Caki2 (cell line): ENCODE data around the gene CLEC3B. TPM values are rescaled to one million over a fixed set of nuclear protein-coding genes. Genes with fewer than 3 reads are reported as not detected.
A peak's percentile ranks its signal among the peaks of the same experiment; 100 is the strongest.
"Not testable (repeated sequence)": the region's sequence is repeated elsewhere in the genome, so short reads cannot be mapped to it uniquely, and the experiment has no call there.

Experiments used
- DNase-seq: peaks from one replicate; pipeline ENCODE4 v3.0.0-alpha.2; 2015; ENCODE audit warnings: low read depth
- in situ Hi-C: cut with HindIII; loops from 2 replicates; pipeline ENCODE4 v1.10.0; 2016; ENCODE audit warnings: low sequenced_read_pairs, low pct_unique_long_range_greater_than_20kb, mixed read lengths
- total RNA-seq: library from RNA; depleted of rRNA; stranded (reverse); fragments of >200 nt; shearing (Covaris generic); gene quantifications from 2 replicates; pipeline ENCODE4 v1.2.3, GENCODE V29; 2014; ENCODE audit warnings: low replicate concordance

Gene CLEC3B
- total RNA-seq, 1 experiment from 2014 or later: not detected

- DNase-seq: no peak
- in situ Hi-C loops: no loop called here
Observed at GRCh38 chr3:45029216-45029615, 3.1 kb downstream of the CLEC3B start.

- DNase-seq: no peak
- in situ Hi-C loops: no loop called here
Observed at GRCh38 chr3:45029661-45030060, 3.6 kb downstream of the CLEC3B start.

- in situ Hi-C loops: no loop called here
- DNase-seq: no peak
Observed at GRCh38 chr3:45031531-45031930, 5.4 kb downstream of the CLEC3B start.

GRCh38 chr3:45032113-45032512, 6.0 kb downstream of the CLEC3B start:
- no peak for DNase-seq
- in situ Hi-C loops: no loop called here

- in situ Hi-C loops: no loop called here
- no peak for DNase-seq
Observed at GRCh38 chr3:45033791-45034190, 7.7 kb downstream of the CLEC3B start.

- DNase-seq: no peak
- in situ Hi-C loops: no loop called here
Observed at GRCh38 chr3:45034612-45035252, 8.6 kb downstream of the CLEC3B start.

GRCh38 chr3:45035441-45036301, 9.6 kb downstream of the CLEC3B start:
- no peak for DNase-seq
- in situ Hi-C loops: no loop called here

- DNase-seq: peak; percentile 84
- in situ Hi-C loops: no loop called here
Observed at GRCh38 chr3:45037720-45038455, 11.8 kb downstream of the CLEC3B start.

- DNase-seq: no peak
- in situ Hi-C loops: no loop called here
Observed at GRCh38 chr3:45041666-45042065, 15.6 kb downstream of the CLEC3B start.

GRCh38 chr3:45042162-45042561, 16.1 kb downstream of the CLEC3B start:
- in situ Hi-C loops: no loop called here
- no peak for DNase-seq

- in situ Hi-C loops: no loop called here
- no peak for DNase-seq
Observed at GRCh38 chr3:45043728-45044299, 17.7 kb downstream of the CLEC3B start.

GRCh38 chr3:45048244-45048643, 22.1 kb downstream of the CLEC3B start:
- no peak for DNase-seq
- in situ Hi-C loops: no loop called here

GRCh38 chr3:45049807-45050206, 23.7 kb downstream of the CLEC3B start:
- in situ Hi-C loops: no loop called here
- DNase-seq: no peak

GRCh38 chr3:45051685-45052084, 25.6 kb downstream of the CLEC3B start:
- in situ Hi-C loops: no loop called here
- DNase-seq: no peak

GRCh38 chr3:45053805-45054195, 27.7 kb downstream of the CLEC3B start:
- DNase-seq, in situ Hi-C loops: not testable (repeated sequence)

GRCh38 chr3:45054196-45054857, 28.2 kb downstream of the CLEC3B start:
- in situ Hi-C loops: no loop called here
- DNase-seq: no peak

GRCh38 chr3:45055032-45055410, 28.9 kb downstream of the CLEC3B start:
- in situ Hi-C loops: no loop called here
- no peak for DNase-seq

- in situ Hi-C loops: no loop called here
- no peak for DNase-seq
Observed at GRCh38 chr3:45055411-45056143, 29.5 kb downstream of the CLEC3B start.
